ENCODE data around the gene FAM171A1.

- TF ChIP-seq CTCF (conservative IDR thresholded peaks at IDR 0.05 in 1 of 2, IDR thresholded peaks at IDR 0.05 in 1 of 2; ENCODE audit: extremely low read depth in 1 of 2, insufficient read depth in 1 of 2, low read depth in 1 of 2, low read length in 2 of 2) (no peak), EZH2 (IDR thresholded peaks at IDR 0.05; ENCODE audit: borderline replicate concordance, low read length) (no peak)
Observed at GRCh38 chr10:15176269-15176668, 194.8 kb downstream of the FAM171A1 start.
